Esophagus squamous epithelium (tissue), 5 donors: Measurements from ENCODE around the gene YPEL2. TPM values are rescaled to one million over a fixed set of nuclear protein-coding genes. Genes with fewer than 3 reads are reported as not detected.

Source experiments
- DNase-seq: peaks from one replicate; lab custom pipeline; 2025; lab: John Stamatoyannopoulos, UW
- H3K27ac ChIP-seq, 4 donors: fragments of 200-600 bp; sonication (generic); one replicate each; pipeline ENCODE4 v1.5.1; 2016 to 2019; ENCODE audit warnings: mild to moderate bottlenecking in 1 of 4
- H3K27me3 ChIP-seq, 4 donors: fragments of 200-600 bp; sonication (generic); 1 replicate in 3 of 4; 2 replicates in 1 of 4; pipeline versions ENCODE4 v1.5.1 to v1.6.0; 2017 to 2021; ENCODE audit warnings: antibody characterized with exemption in 1 of 4
- H3K36me3 ChIP-seq, 3 donors: fragments of 200-600 bp; sonication (generic); one replicate each; pipeline ENCODE4 v1.5.1; 2016 to 2019
- H3K4me1 ChIP-seq, 3 donors: fragments of 200-600 bp; sonication (generic); one replicate each; pipeline ENCODE4 v1.5.1; 2017 to 2019
- H3K4me3 ChIP-seq, 4 donors: fragments of 200-600 bp; sonication (generic); 1 replicate in 3 of 4; 2 replicates in 1 of 4; pipeline ENCODE4 v1.5.1; 2016 to 2019; ENCODE audit warnings: mild to moderate bottlenecking in 2 of 4, moderate library complexity in 1 of 4
- H3K9me3 ChIP-seq, 3 donors: fragments of 200-600 bp; sonication (generic); one replicate each; pipeline ENCODE4 v1.5.1; 2016 to 2019
- CTCF ChIP-seq, 6 experiments: fragments of 450-650 bp in 4 of 6; fragments of 200-600 bp in 2 of 6; sonication (generic) in 2 of 6; IDR thresholded peaks; one replicate each; pipeline ENCODE4 v1.5.1; 2016 to 2019; ENCODE audit warnings: antibody characterized with exemption in 6 of 6, mild to moderate bottlenecking in 4 of 6, moderate library complexity in 4 of 6
- POLR2A ChIP-seq, 4 donors: fragments of 450-650 bp; IDR thresholded peaks; one replicate each; pipeline ENCODE4 v1.6.1; 2017; ENCODE audit warnings: antibody characterized with exemption in 4 of 4, mild to moderate bottlenecking in 4 of 4, moderate library complexity in 3 of 4
- WGBS, 2 donors: methylation state at CpG; one replicate each; pipeline ENCODE4 v1.1.5; 2018; 5-methylcytosine and 5-hydroxymethylcytosine counted together
- intact Hi-C: fragments of 100-400 bp; cut with DNase I; formaldehyde crosslinking; loops from one replicate; pipeline ENCODE4 v1.15.0; 2022
- total RNA-seq, 4 donors: library from RNA; depleted of rRNA; stranded (reverse); fragments of >200 nt; gene quantifications; one replicate each; pipeline ENCODE4 v1.1.0, GENCODE V29; 2016
- donor health status: DM: yes; HTN: yes; CAD: no.

YPEL2 gene
- total RNA-seq, 4 donors from 2014 or later, result 5.5 to 18.3 (median 11.2) TPM

DNA sequence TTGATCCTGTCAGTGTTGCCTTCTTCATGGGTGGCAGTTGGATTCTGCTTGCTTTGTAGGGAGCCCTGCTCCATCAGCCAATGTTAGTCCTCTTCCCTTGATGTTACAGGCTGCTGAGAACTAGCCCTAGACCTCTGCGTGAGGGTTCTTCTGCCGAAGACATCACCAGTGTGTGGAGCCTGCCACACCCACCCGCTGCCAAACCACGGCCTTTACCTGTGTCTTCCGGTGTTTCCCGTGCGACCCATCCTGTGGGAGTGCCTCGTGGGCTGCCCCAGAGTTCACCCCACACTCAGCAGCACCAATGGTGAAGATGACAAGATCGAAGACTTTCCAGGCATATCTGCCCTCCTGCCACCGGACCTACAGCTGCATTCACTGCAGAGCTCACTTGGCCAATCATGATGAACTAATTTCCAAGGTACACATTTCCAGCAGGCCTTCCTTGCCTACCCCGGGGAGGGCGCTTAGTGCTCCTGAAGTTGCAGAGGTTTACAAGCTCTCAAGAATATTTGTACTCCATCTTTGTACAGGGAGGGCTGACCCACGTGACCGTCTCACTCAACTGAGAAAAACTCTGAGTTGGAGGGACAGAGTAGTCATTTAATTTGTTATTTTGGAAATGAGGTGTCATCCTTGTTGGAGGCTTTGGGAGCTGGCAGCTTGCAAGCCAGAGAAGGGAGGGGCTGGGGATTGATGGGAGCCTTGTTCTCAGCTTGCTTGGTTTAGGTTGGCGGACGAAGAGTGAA lies 21.8 kb downstream of the YPEL2 start:
- TF ChIP-seq CTCF (IDR thresholded peaks at IDR 0.05) (no peak), POLR2A (IDR thresholded peaks at IDR 0.05) (no peak)
- DNase-seq, result no peak
- intact Hi-C loops, result no loop called here
- 82 to 94% methylated on average over 9 to 16 of the region's 16 CpGs for WGBS, 2 donors
- Histone ChIP-seq H3K4me3 (no peak overlapping the region), H3K36me3 (peaks cover 0 to 41% (median 0%) of the 10 kb centered on the region in 3 donors), H3K27ac (peak overlapping the region in 2 of 4 donors; percentile 18 to 57), H3K9me3 (no peaks in the 10 kb centered on the region), H3K27me3 (no peaks in the 10 kb centered on the region), H3K4me1 (peaks cover 9 to 86% (median 28%) of the 10 kb centered on the region in 3 donors)

DNA sequence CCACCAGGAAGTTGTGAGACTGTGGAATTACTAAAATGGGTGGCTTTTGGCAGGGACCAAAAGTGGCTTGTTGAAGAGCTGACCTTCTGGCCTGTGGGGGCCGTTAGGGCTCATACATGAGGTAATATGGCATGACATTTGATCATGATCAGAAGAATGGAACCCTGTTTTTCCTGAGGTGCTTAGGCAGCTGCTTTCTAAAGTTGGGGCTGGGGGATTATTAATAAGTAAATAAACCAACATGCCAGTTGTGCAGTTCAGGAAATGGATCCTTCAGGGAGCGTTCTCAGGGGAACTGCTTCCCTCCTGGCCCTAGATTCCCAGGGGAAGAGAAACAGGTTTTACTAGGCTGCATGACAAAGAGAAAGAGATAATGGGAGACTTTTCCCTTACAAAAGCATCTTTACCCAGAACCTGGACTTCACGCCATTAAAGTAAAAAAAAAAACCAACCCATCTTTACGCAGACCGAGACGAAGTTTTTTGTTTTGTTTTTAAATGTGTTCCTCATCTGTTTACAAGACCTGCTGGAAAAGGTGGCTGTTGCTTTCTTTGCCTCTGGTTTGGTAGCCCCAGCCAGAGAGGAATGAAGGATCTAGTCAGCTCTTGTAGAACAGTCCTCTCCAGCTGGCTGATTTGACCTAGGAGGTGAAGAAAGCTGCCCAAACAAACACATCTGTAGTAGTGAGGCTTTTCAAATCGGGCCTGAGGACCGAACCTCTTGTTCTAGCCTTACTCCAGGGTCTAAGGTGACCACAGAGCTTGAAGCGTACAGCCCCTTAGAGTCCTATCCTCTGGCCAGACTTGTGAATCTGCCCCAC lies 22.7 kb downstream of the YPEL2 start:
- H3K27me3 ChIP-seq, result no peaks in the 10 kb centered on the region
- intact Hi-C loops, result no loop called here
- DNase-seq, result no peak
- peaks cover 0 to 37% (median 0%) of the 10 kb centered on the region in 3 donors for H3K36me3 ChIP-seq
- WGBS, 2 donors, result 67 to 80% methylated on average over 9 of the region's 9 CpGs
- H3K4me3 ChIP-seq, result no peak overlapping the region
- H3K27ac ChIP-seq, result peak overlapping the region in 1 of 4 donors; percentile 57
- peaks cover 9 to 85% (median 28%) of the 10 kb centered on the region in 3 donors for H3K4me1 ChIP-seq
- no peaks in the 10 kb centered on the region for H3K9me3 ChIP-seq
- TF ChIP-seq POLR2A (IDR thresholded peaks at IDR 0.05), result no peak
- no peak for TF ChIP-seq CTCF (IDR thresholded peaks at IDR 0.05)

- Histone ChIP-seq H3K9me3 (no peaks in the 10 kb centered on the region), H3K36me3 (peaks cover 0 to 37% (median 0%) of the 10 kb centered on the region in 3 donors), H3K27ac (peak overlapping the region in 2 of 4 donors; percentile 1 to 57), H3K27me3 (no peaks in the 10 kb centered on the region), H3K4me1 (peaks cover 4 to 86% (median 25%) of the 10 kb centered on the region in 3 donors), H3K4me3 (no peak overlapping the region)
- TF ChIP-seq CTCF (IDR thresholded peaks at IDR 0.05), result no peak
- no peak for TF ChIP-seq POLR2A (IDR thresholded peaks at IDR 0.05)
- DNase-seq, result no peak
- intact Hi-C loops, result no loop called here
- 53 to 66% methylated on average over 4 of the region's 4 CpGs for WGBS, 2 donors
These were observed 23.7 kb downstream of the YPEL2 start for GRCh38 chr17:59355030-59355701.

DNA sequence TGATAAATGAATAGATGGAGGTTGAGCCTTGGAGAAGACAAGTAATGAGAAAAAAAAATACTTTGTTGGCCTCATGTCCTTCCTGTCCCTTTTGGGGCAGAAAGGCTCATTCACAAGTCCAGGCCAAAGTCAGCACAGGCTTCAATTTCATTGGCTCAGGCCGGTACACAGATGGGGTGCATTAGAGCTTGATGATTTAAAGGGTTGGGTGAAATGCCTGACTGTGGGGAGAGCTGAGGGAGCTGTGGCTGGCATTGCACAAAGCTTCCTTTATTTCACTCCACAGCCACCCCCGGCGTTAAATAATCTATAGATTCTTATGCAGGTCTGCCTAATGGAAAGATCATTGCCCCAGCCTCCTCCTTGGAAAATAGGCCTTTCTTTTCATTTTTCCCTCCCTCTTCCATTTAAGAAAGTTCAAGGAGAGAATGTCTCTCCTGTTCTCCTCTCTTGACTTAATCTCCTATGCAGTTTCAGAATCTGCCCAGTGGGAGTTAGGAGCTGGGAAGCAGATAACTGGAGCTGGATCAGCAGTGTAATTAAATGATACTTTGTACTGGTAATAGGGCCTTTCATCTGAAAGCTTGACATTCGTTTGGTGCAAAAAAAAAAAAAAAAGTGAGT lies 24.4 kb downstream of the YPEL2 start:
- Histone ChIP-seq H3K27ac (peak overlapping the region in 2 of 4 donors; percentile 1 to 57), H3K27me3 (no peaks in the 10 kb centered on the region), H3K4me1 (peaks cover 4 to 86% (median 19%) of the 10 kb centered on the region in 3 donors), H3K9me3 (no peaks in the 10 kb centered on the region), H3K36me3 (peaks cover 0 to 37% (median 0%) of the 10 kb centered on the region in 3 donors), H3K4me3 (no peak overlapping the region)
- TF ChIP-seq CTCF (IDR thresholded peaks at IDR 0.05) (no peak), POLR2A (IDR thresholded peaks at IDR 0.05) (no peak)
- WGBS, 2 donors, result 67 to 68% methylated on average over 4 of the region's 4 CpGs
- DNase-seq, result no peak
- intact Hi-C loops, result no loop called here
